ENCODE results near the gene GPR55. TPM values are rescaled to one million over a fixed set of nuclear protein-coding genes. Genes with fewer than 3 reads are reported as not detected.

Gene GPR55
- total RNA-seq, 1 experiment from 2014 or later: 0.07 TPM

DNA sequence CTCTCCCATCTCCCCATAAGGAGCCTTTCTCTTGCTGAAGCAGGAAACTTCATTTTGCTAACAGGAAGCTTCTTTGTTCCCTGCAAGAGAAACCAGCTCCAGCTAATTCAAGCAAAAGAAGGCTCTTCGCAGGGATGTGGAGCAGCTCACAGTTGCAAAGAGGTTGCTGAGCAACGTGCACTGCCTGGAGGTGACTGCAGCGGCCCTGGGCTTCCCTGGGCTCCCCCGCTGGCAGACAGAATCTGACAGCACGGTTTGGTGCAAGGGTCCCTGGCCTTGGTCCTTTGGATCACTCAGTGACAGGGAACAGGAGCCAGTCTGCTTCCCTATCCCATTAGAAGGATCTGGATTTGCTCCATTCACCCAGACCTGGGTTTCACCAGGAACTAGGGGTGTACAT is 25.8 kb downstream of the GPR55 start:
- DNase-seq (no peak), ATAC-seq (no peak)
- Histone ChIP-seq H3K4me2 (ENCODE audit: low read length) (no peak overlapping the region), H3K79me2 (ENCODE audit: low read length) (no peaks in the 10 kb centered on the region), H3K9ac (ENCODE audit: low read length) (no peak overlapping the region), H3K4me1 (ENCODE audit: insufficient read depth, low read length) (no peaks in the 10 kb centered on the region), H3K27me3 (ENCODE audit: low read length) (no peaks in the 10 kb centered on the region), H3K9me3 (ENCODE audit: low read length) (no peaks in the 10 kb centered on the region), H3K9me2 (replicated peaks; ENCODE audit: low read length) (no peaks in the 10 kb centered on the region), H3F3A (ENCODE audit: low read length, unreplicated experiment) (no peaks in the 10 kb centered on the region), H3K27ac (ENCODE audit: low read length) (no peak overlapping the region), H2AFZ (ENCODE audit: low read length) (no peak overlapping the region), H3K4me3 (ENCODE audit: low read length) (no peak overlapping the region), H4K20me1 (ENCODE audit: low read length) (no peaks in the 10 kb centered on the region), H3K36me3 (ENCODE audit: low read depth, low read length) (no peaks in the 10 kb centered on the region)
- ChIA-PET CTCF (interaction anchor here (0.9 to 1.1 kb wide), 2 partner anchors 75 to 89 kb away, joined by 5 read pairs; no protein-coding TSS in a partner anchor), POLR2A (ENCODE audit: unreplicated experiment) (no interaction called here)
- no TSS peak for BruUV-seq (replicated peaks)
- no peak for TF ChIP-seq EZH2phosphoT487 (IDR thresholded peaks at IDR 0.05; ENCODE audit: borderline replicate concordance, low read length)
- TF ChIP-seq, protein P1, sequence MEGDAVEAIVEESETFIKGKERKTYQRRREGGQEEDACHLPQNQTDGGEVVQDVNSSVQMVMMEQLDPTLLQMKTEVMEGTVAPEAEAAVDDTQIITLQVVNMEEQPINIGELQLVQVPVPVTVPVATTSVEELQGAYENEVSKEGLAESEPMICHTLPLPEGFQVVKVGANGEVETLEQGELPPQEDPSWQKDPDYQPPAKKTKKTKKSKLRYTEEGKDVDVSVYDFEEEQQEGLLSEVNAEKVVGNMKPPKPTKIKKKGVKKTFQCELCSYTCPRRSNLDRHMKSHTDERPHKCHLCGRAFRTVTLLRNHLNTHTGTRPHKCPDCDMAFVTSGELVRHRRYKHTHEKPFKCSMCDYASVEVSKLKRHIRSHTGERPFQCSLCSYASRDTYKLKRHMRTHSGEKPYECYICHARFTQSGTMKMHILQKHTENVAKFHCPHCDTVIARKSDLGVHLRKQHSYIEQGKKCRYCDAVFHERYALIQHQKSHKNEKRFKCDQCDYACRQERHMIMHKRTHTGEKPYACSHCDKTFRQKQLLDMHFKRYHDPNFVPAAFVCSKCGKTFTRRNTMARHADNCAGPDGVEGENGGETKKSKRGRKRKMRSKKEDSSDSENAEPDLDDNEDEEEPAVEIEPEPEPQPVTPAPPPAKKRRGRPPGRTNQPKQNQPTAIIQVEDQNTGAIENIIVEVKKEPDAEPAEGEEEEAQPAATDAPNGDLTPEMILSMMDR (conservative IDR thresholded peaks at IDR 0.05; ENCODE audit: low read depth, low read length): no peak
- no peak for TF ChIP-seq EZH2 (IDR thresholded peaks at IDR 0.05; ENCODE audit: low read length, unreplicated experiment)
- intact Hi-C loops (cut with micrococcal nuclease): no loop called here

DNA sequence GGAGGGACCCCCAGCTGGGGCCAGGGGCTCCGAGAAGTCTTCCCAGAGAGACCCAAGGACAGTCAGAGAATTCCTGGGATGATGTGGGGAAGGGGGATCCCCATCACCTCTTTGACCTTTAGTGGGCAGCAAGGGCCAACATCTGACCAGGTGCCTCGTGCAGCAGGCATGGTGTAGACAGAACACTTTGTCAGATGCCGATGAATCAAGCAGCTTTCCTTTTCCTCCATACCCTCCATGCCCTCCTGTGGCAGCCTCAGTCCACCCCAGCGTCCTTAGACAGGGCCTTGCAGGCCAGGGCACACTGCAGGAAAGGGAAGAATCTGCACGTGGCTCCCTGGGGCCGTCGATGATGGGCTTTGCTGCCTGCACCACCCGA is 26.3 kb downstream of the GPR55 start:
- intact Hi-C loops (cut with micrococcal nuclease): no loop called here
- Histone ChIP-seq H3K9ac (ENCODE audit: low read length) (no peak overlapping the region), H3K4me3 (ENCODE audit: low read length) (no peak overlapping the region), H3K36me3 (ENCODE audit: low read depth, low read length) (no peaks in the 10 kb centered on the region), H3K4me2 (ENCODE audit: low read length) (no peak overlapping the region), H3K9me3 (ENCODE audit: low read length) (no peaks in the 10 kb centered on the region), H3K9me2 (replicated peaks; ENCODE audit: low read length) (no peaks in the 10 kb centered on the region), H3K27me3 (ENCODE audit: low read length) (no peaks in the 10 kb centered on the region), H3F3A (ENCODE audit: low read length, unreplicated experiment) (no peaks in the 10 kb centered on the region), H3K79me2 (ENCODE audit: low read length) (no peaks in the 10 kb centered on the region), H4K20me1 (ENCODE audit: low read length) (no peaks in the 10 kb centered on the region), H2AFZ (ENCODE audit: low read length) (no peak overlapping the region), H3K27ac (ENCODE audit: low read length) (no peak overlapping the region), H3K4me1 (ENCODE audit: insufficient read depth, low read length) (no peaks in the 10 kb centered on the region)
- CTCF ChIA-PET: interaction anchor here (0.9 to 1.1 kb wide), 2 partner anchors 74 to 89 kb away, joined by 5 read pairs; no protein-coding TSS in a partner anchor
- DNase-seq (no peak), ATAC-seq (no peak)
- no TSS peak for BruUV-seq (replicated peaks)
- TF ChIP-seq EZH2 (IDR thresholded peaks at IDR 0.05; ENCODE audit: low read length, unreplicated experiment): no peak
- TF ChIP-seq EZH2phosphoT487 (IDR thresholded peaks at IDR 0.05; ENCODE audit: borderline replicate concordance, low read length): no peak
- TF ChIP-seq, protein P1 (conservative IDR thresholded peaks at IDR 0.05; ENCODE audit: low read depth, low read length): no peak
- POLR2A ChIA-PET (ENCODE audit: unreplicated experiment): no interaction called here

DNA sequence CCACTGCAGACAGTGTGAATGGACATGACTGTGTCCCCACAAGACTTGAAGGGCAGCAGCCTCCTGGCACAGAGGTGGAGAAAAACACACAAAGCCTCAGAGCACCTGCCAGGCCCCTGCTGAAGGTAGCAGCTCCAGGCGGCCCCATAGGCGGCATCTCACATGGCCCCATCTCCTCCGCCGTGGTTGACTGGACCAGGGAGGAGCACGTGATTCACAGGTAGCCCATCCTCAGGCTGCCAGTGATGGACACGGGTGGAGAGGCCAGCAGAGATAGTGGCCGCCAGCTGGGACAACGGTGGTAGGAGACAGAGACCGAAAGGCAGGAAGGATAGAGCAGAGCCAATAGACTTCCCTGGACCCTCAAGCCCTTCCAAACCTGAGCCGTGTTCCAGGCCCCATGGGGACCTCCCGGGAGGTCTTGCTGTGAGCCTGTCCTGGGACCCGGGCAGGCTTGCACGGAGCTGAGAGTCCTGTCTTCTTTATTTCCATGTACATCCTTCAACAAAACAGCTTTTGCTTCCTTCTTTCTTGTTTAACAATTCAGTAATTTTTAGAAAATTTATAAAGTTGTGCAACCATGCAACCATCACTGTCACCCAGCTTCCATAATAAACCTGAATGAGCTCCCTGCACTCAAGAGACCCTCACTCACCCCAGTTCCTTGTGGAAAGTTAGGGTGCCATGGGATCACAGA is 26.9 kb downstream of the GPR55 start:
- Histone ChIP-seq H4K20me1 (ENCODE audit: low read length) (no peaks in the 10 kb centered on the region), H3K27me3 (ENCODE audit: low read length) (no peaks in the 10 kb centered on the region), H3K9me3 (ENCODE audit: low read length) (no peaks in the 10 kb centered on the region), H3F3A (ENCODE audit: low read length, unreplicated experiment) (no peaks in the 10 kb centered on the region), H3K4me2 (ENCODE audit: low read length) (no peak overlapping the region), H3K9ac (ENCODE audit: low read length) (no peak overlapping the region), H3K4me3 (ENCODE audit: low read length) (no peak overlapping the region), H3K36me3 (ENCODE audit: low read depth, low read length) (no peaks in the 10 kb centered on the region), H3K4me1 (ENCODE audit: insufficient read depth, low read length) (no peaks in the 10 kb centered on the region), H3K27ac (ENCODE audit: low read length) (no peak overlapping the region), H2AFZ (ENCODE audit: low read length) (no peak overlapping the region), H3K9me2 (replicated peaks; ENCODE audit: low read length) (no peaks in the 10 kb centered on the region), H3K79me2 (ENCODE audit: low read length) (no peaks in the 10 kb centered on the region)
- POLR2A ChIA-PET (ENCODE audit: unreplicated experiment): no interaction called here
- ATAC-seq (no peak), DNase-seq (no peak)
- no TSS peak for BruUV-seq (replicated peaks)
- TF ChIP-seq, protein P1 (conservative IDR thresholded peaks at IDR 0.05; ENCODE audit: low read depth, low read length): no peak
- TF ChIP-seq EZH2 (IDR thresholded peaks at IDR 0.05; ENCODE audit: low read length, unreplicated experiment) (no peak), EZH2phosphoT487 (IDR thresholded peaks at IDR 0.05; ENCODE audit: borderline replicate concordance, low read length) (no peak)
- intact Hi-C loops (cut with micrococcal nuclease): no loop called here
- CTCF ChIA-PET: no interaction called here
